Hepatocyte (in vitro differentiated cells): ENCODE results near the gene SUPT3H. TPM values are rescaled to one million over a fixed set of nuclear protein-coding genes. Genes with fewer than 3 reads are reported as not detected.

Experiments used
- DNase-seq: peaks from one replicate; pipeline ENCODE4 v3.0.0-alpha.2; 2016; ENCODE audit warnings: low spot score
- H2AFZ ChIP-seq: fragments of 200-600 bp; sonication (generic); 2 replicates; pipeline ENCODE4 v1.6.0; 2016; ENCODE audit warnings: antibody characterized with exemption, mild to moderate bottlenecking
- H3K27ac ChIP-seq: fragments of 200-600 bp; sonication (generic); 2 replicates; pipeline ENCODE4 v1.5.1; 2016; ENCODE audit warnings: mild to moderate bottlenecking
- H3K27me3 ChIP-seq: fragments of 200-600 bp; sonication (generic); 2 replicates; pipeline ENCODE4 v1.6.1; 2016
- H3K36me3 ChIP-seq: fragments of 200-600 bp; sonication (generic); replicated peaks from 2 replicates; pipeline ENCODE4 v1.5.1; 2016; ENCODE audit warnings: low read depth; ENCODE audit not compliant: insufficient read depth
- H3K4me1 ChIP-seq: fragments of 200-600 bp; sonication (generic); 2 replicates; pipeline ENCODE4 v1.5.1; 2016; ENCODE audit warnings: mild to moderate bottlenecking, moderate library complexity; ENCODE audit not compliant: insufficient read depth
- H3K4me2 ChIP-seq: fragments of 200-600 bp; sonication (generic); 2 replicates; pipeline ENCODE4 v1.6.0; 2016
- H3K4me3 ChIP-seq: fragments of 200-600 bp; sonication (generic); 2 replicates; pipeline ENCODE4 v1.5.1; 2016; ENCODE audit warnings: mild to moderate bottlenecking
- H3K79me2 ChIP-seq: fragments of 200-600 bp; sonication (generic); 2 replicates; pipeline ENCODE4 v1.6.0; 2017; ENCODE audit warnings: mild to moderate bottlenecking
- H3K9me2 ChIP-seq: fragments of 200-600 bp; sonication (generic); replicated peaks from 2 replicates; pipeline ENCODE4 v1.6.0; 2017; ENCODE audit warnings: mild to moderate bottlenecking; ENCODE audit not compliant: insufficient read depth
- H3K9me3 ChIP-seq: fragments of 200-600 bp; sonication (generic); 2 replicates; pipeline ENCODE4 v1.5.1; 2016; ENCODE audit warnings: low read depth, mild to moderate bottlenecking
- H4K20me1 ChIP-seq: fragments of 200-600 bp; sonication (generic); 2 replicates; pipeline ENCODE4 v1.6.0; 2016; ENCODE audit warnings: mild to moderate bottlenecking; ENCODE audit not compliant: insufficient read depth, poor library complexity, severe bottlenecking
- EZH2 ChIP-seq: fragments of 200-600 bp; sonication (generic); IDR thresholded peaks from 2 replicates; pipeline ENCODE4 v1.6.1; 2016; ENCODE audit warnings: antibody characterized with exemption, mild to moderate bottlenecking, borderline replicate concordance
- EZH2phosphoT487 ChIP-seq: fragments of 200-600 bp; sonication (generic); IDR thresholded peaks from one replicate; pipeline ENCODE4 v1.6.1; 2018; ENCODE audit warnings: antibody characterized with exemption, mild to moderate bottlenecking, low read depth, moderate library complexity; ENCODE audit not compliant: unreplicated experiment, severe bottlenecking
- WGBS: methylation state at CpG from one replicate; pipeline ENCODE4 v1.1.6; 2016; ENCODE audit warnings: low lambda C conversion rate; ENCODE audit errors: missing lambda C conversion rate; 5-methylcytosine and 5-hydroxymethylcytosine counted together
- polyA plus RNA-seq: library from polyadenylated mRNA; unstranded; fragments of >200 nt; fragmentation: Nextera tagmentation; extraction: Ambion mirVana; gene quantifications from 2 replicates; pipeline ENCODE4 v1.2.1, GENCODE V29; 2016
- total RNA-seq: library from RNA; depleted of rRNA; stranded (reverse); fragments of >200 nt; gene quantifications from 2 replicates; pipeline ENCODE4 v1.2.3, GENCODE V29; 2014
- TF ChIP-seq, protein P1 (sequence below): fragments of 200-600 bp; sonication (generic); IDR thresholded peaks from 2 replicates; pipeline ENCODE4 v1.5.1; 2016; ENCODE audit warnings: antibody characterized with exemption, mild to moderate bottlenecking; ENCODE audit not compliant: poor library complexity

SUPT3H gene
- total and polyA plus RNA-seq, 2 experiments from 2014 or later: 6.8 to 7.7 TPM

DNA sequence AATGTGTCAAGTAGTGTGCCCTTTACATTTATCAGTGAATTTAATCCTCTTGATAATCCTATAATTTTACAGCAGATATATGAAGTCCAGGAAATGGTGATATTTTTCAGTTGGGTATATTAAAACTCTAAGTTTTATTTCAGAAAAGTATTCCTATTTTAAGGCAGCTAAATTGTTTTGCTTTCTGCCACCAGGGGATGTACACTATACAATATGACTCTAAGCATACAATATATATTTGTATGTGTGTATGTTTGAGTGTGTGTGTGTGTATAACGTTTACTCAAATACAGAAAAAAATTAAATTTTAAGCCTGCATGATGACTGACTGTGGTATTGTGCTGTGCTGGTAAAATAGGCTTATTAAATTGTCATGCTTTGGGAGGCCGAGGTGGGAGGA lies 151.7 kb downstream of the SUPT3H start:
- no peak overlapping the region for H3K4me2 ChIP-seq
- H3K36me3 ChIP-seq: no peaks in the 10 kb centered on the region
- no peaks in the 10 kb centered on the region for H3K9me3 ChIP-seq
- no peak overlapping the region for H3K27ac ChIP-seq
- TF ChIP-seq, protein P1, sequence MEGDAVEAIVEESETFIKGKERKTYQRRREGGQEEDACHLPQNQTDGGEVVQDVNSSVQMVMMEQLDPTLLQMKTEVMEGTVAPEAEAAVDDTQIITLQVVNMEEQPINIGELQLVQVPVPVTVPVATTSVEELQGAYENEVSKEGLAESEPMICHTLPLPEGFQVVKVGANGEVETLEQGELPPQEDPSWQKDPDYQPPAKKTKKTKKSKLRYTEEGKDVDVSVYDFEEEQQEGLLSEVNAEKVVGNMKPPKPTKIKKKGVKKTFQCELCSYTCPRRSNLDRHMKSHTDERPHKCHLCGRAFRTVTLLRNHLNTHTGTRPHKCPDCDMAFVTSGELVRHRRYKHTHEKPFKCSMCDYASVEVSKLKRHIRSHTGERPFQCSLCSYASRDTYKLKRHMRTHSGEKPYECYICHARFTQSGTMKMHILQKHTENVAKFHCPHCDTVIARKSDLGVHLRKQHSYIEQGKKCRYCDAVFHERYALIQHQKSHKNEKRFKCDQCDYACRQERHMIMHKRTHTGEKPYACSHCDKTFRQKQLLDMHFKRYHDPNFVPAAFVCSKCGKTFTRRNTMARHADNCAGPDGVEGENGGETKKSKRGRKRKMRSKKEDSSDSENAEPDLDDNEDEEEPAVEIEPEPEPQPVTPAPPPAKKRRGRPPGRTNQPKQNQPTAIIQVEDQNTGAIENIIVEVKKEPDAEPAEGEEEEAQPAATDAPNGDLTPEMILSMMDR: no peak
- TF ChIP-seq EZH2: no peak
- no peak for TF ChIP-seq EZH2phosphoT487
- DNase-seq: no peak
- H3K4me3 ChIP-seq: no peak overlapping the region
- H3K79me2 ChIP-seq: no peaks in the 10 kb centered on the region
- no peaks in the 10 kb centered on the region for H3K9me2 ChIP-seq
- WGBS: 89% methylated on average over 2 of the region's 2 CpGs
- no peaks in the 10 kb centered on the region for H4K20me1 ChIP-seq
- no peaks in the 10 kb centered on the region for H3K4me1 ChIP-seq
- H2AFZ ChIP-seq: no peak overlapping the region
- no peaks in the 10 kb centered on the region for H3K27me3 ChIP-seq

DNA sequence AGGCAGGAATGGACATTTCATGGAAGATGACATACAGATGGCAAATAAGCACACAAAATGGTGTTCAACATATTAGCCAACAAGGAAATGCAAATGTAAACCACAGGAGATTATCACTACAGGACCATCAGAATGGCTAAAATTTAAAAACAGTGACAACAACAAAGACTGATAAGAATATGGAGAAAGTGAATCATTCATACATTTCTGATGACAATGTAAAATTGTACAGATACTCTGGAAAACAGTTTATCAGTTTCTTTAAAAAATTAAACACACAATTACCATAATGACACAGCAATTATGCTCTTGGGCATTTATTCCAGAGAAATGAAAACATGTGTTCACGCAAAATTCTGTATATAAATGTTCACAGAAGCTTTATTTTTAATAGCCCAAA lies 155.4 kb downstream of the SUPT3H start:
- Histone ChIP-seq H3K4me1 (no peaks in the 10 kb centered on the region), H3K27ac (no peak overlapping the region), H3K9me3 (no peaks in the 10 kb centered on the region), H3K27me3 (no peaks in the 10 kb centered on the region), H3K79me2 (no peaks in the 10 kb centered on the region), H3K4me2 (no peak overlapping the region), H3K4me3 (no peak overlapping the region), H4K20me1 (no peaks in the 10 kb centered on the region), H3K36me3 (no peaks in the 10 kb centered on the region), H3K9me2 (no peaks in the 10 kb centered on the region), H2AFZ (no peak overlapping the region)
- no peak for DNase-seq
- TF ChIP-seq, protein P1: no peak
- TF ChIP-seq EZH2 (no peak), EZH2phosphoT487 (no peak)
- 97% methylated on average over 1 of the region's 1 CpG for WGBS

- H3K9me3 ChIP-seq: no peaks in the 10 kb centered on the region
- no peak overlapping the region for H2AFZ ChIP-seq
- no peak overlapping the region for H3K4me2 ChIP-seq
- H3K79me2 ChIP-seq: no peaks in the 10 kb centered on the region
- H3K27me3 ChIP-seq: no peaks in the 10 kb centered on the region
- DNase-seq: no peak
- no peak for TF ChIP-seq EZH2phosphoT487
- TF ChIP-seq EZH2: no peak
- TF ChIP-seq, protein P1: no peak
- no peaks in the 10 kb centered on the region for H3K4me1 ChIP-seq
- no peak overlapping the region for H3K4me3 ChIP-seq
- no peaks in the 10 kb centered on the region for H3K36me3 ChIP-seq
- no peaks in the 10 kb centered on the region for H3K9me2 ChIP-seq
- H4K20me1 ChIP-seq: no peaks in the 10 kb centered on the region
- 96% methylated on average over 1 of the region's 1 CpG for WGBS
- H3K27ac ChIP-seq: no peak overlapping the region
Observed at GRCh38 chr6:45215759-45216158, 162.0 kb downstream of the SUPT3H start.

DNA sequence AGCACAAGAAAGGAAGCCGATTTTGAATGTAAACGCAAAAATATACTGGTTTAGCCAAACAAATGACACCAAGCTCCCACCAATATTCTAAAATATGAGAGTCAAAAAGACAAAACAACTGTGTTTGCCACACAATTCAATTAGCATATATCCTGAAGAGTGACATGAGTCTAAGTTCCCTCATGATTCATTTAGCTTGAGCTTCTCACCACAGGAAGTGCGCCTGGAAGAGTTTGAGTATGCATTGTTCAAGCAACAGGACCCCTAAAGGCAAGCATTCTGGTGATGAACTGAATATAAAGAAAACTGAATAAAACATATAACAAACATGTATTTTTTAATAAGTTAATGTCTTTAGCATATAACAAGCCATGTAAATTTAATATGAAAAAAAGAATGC lies 164.8 kb downstream of the SUPT3H start:
- Histone ChIP-seq H3K4me3 (no peak overlapping the region), H3K9me2 (no peaks in the 10 kb centered on the region), H3K4me2 (no peak overlapping the region), H3K36me3 (no peaks in the 10 kb centered on the region), H3K79me2 (no peaks in the 10 kb centered on the region), H3K27ac (no peak overlapping the region), H2AFZ (no peak overlapping the region), H3K4me1 (no peaks in the 10 kb centered on the region), H4K20me1 (no peaks in the 10 kb centered on the region), H3K9me3 (no peaks in the 10 kb centered on the region), H3K27me3 (no peaks in the 10 kb centered on the region)
- 62% methylated on average over 3 of the region's 3 CpGs for WGBS
- TF ChIP-seq EZH2phosphoT487 (no peak), EZH2 (no peak)
- TF ChIP-seq, protein P1: no peak
- DNase-seq: no peak
